Activated T-helper 1 cell treated with anti-CD3 and anti-CD28 coated beads, Interleukin-2, amount 50 U/mL, for 16 hours (primary cell): ENCODE measurements around the gene AGAP1.

Source experiments
- DNase-seq, 2 donors: peaks; one replicate each; pipeline ENCODE4 v3.0.0-alpha.2; 2020; ENCODE audit warnings: low read depth in 1 of 2, low spot score in 1 of 2

Gene AGAP1

DNA sequence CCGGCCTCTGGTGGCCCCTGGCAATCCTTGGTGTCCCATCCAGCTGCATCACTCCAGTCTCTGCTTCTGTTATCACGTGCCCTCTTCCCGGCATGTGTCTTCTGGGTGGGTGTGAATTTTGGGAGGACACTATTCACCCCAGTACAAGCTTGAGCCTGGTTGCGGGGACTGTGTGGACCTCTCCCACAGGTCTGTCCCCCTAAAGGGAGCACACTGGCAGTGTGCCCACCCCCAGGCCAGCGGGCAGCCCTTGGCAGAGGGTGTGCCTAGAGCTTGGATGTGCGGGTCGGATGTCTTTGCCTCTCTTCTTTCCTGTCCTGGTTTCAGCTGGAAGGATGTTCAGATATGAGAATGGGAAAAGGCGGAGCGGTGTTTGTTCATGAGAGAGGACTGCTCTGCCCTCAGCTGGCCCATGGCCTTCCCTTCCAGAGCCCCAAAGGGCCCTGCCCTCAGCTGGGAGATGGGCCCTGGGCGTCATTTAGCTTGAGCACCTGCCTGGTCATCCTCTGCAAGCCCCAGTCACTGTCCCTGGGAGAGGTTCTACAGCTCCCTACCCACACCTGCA, 73.2 kb downstream of the AGAP1 start:
- no peak for DNase-seq

DNA sequence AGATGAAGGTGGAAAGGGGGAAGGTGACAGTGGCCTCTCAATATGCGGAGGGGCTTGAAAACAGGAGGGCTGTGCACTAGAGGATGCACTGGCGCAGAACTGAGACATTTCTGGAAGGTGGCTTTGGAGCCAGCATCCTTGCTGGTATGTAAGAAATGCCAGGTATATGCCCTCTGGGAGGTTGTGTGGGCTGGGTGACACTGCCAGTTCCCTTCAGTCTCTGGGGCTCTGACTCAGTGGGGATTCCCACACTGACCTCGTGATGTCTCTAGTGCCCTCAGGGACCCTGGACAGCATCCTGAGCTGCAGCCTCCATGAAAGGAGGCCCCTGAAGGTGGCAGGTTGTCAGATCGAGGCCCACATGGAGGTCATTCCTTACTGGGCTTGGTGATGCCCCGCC, 74.0 kb downstream of the AGAP1 start:
- DNase-seq: no peak

DNA sequence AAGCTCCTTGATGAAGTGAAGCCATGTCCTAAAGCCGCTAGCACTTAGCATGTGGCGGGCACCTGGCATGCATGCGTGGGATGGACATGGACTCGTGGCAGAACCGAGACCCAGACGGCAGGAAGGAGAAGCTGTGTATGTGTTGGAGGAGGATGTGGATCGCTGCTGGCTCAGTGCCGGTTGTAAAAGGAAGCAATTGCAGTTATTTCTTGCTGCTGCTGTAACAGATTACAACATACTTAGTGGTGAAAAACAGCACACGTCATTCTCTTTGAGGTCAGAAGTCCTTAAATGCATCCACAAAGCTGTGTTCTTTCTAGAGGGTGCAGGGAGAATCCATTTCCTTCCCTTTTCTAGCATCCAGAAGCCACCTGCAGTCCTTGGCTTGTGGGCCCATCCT, 74.6 kb downstream of the AGAP1 start:
- no peak for DNase-seq

DNA sequence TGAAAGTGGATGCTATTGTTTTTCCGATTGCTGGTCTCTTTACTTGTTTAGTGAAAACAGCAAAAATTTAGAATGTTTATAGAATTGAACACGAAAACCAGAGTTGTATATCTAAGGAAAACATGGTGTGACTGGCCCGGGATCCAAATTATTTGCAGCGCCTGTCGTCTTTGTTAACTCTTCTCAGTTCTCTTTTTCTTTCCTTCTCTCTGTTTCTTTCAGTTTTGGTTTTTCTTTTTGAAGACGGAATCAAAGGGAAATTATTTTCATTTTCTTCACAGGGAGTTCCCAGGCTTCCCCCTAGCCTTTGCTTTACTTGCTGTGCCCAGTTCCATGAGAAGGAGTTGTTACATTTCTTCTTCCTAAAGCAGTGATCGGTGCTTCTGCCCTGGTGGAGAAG, 76.0 kb downstream of the AGAP1 start:
- no peak for DNase-seq

DNA sequence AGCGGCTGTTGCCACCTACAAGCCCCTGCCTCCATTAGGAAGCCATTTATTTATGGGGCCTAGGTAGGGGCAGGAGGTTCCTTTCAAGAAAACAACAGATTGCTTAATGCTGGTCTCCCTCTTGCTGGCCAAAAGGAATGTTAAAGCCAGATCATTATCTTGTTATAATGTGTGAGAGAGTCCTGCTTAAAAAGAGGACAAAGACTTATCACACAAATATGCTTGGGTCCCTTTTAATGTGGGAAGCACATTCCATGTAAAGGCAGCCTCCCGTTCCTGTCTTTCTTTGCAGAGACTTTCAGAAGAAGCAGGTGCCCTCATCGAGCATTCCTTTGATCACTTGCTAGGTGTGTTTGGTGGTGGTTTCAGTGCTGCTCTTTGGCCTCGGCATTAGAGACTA, 76.4 kb downstream of the AGAP1 start:
- no peak for DNase-seq

DNA sequence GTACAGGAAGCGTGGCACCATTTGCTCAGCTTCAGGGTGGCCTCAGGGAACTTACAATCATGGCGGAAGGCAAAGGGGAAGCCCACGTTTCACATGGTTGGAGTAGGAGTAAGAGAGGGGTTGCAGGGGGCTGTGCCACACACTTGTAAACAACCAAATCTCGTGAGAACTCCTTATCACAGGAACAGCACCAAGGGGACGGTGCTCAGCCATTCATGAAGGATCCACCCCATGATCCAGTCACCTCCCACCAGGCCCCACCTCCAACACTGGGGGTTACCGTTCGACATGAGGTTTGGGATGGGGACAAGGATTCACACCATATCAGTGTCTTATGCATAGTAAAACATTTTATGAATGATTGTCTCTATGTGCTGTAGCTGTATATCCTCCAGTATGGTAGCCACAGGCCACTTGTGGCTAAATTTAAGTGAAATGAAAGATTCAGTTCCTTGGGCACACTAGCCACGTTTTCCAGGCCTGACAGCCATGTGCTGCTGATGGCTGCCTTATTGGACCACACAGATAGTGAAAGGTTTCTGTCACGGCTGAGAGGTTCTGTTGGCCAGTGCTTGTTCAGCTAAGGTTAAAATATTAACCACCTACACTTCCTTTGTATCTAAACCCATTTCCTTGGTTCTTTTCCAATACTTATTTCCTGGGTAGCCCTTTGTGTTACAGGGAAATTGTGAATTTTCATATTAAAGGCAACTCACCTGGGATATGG, 77.3 kb downstream of the AGAP1 start:
- no peak for DNase-seq

DNA sequence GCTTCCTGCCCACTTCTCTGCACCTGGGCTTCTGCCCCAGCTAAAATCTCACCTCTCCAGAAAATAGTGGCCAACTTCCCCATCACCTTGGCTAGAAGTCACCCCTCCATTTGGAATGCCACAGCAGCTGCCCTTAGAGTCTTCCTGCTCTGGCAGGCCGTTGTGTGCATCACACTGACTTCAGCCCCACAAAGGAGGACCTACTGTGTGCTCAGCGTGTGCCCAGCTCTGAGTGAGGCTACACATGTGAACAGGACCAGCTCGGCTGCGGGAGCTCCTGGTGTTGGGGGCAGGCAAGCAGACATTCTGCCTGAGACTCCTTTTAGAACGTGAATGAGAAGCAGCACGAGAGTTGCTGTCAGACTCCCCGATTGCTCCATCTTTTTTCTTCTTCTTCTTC, 78.7 kb downstream of the AGAP1 start:
- DNase-seq: no peak

DNA sequence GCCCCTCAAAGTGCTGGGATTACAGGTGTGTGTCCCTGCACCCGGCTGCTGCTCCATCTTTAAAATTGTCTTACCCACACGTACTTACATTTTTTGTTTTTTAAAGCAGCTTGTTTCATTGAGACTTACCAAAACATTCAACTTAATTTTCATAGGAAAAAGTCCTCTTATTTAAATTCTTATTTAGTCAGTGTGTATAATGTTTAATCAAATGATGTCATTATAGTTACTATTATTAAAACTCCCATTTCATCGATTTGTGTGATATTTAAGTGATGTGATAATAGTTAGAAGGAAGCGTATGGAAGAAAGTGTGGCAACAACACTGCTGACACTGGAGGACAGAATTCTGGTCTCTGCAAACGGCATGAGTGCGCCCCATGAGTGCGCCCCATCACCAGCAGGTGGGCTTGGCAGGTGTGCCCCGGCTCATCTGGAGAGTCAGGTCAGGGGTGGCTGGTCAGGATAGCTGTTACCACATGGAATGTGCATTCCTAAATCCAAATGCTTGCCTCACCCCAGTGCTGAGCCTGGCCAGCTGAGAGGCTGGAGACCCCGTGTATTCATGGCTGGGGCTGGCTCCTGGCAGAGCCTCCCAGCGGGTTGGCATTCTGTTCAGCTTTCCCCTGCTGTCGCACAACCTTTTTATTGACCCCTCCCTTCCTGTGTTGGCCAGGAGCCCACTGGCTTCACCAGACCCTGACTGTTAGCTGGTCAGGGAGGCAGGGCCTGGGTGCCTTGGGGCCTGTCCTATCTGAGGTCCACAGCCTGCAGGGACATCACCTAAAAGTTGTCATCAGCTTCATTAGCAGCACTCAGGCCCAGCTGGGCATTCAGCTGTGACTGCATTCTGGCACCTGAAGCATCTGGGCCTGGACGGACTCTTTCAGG, 79.7 kb downstream of the AGAP1 start:
- no peak for DNase-seq

DNA sequence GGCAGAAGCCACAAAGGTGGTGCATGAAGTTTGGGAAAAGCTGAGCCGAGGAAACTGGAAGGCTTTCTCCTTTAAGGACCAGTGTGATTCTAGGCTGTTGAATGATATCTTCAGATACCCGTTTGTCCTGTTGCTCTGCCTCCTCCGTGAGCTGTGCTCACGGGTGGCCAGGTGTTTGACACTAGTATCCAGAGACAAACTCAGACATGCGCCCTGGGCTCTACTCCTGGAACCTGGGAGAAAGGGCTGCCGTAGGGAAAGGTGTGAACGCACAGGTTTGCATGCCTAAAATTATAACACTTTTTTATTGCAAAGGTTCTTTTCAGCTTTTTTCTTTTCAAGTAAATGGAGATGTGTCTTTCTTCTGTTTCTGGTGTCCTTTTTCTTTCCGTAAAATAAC, 81.6 kb downstream of the AGAP1 start:
- no peak for DNase-seq

DNA sequence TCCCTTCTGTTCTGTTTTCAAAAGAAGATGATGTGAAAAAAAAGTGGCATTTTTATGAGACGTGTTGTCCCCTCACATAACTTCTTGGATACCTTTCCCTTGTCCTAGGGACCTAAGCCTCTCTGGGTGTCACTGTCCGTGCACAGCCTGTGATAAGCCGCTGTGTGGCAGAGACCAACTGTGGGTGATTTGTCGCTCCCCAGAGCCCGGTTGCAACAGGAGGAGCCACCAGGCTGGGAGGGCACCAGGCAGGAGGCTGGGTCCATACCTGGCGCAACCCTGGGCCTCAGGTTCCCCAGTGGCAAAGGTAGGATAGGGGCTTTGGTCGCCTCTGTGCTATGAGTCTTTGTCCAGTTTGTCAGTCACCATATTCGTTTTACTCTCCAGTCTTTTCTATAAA, 82.1 kb downstream of the AGAP1 start:
- DNase-seq: no peak

DNA sequence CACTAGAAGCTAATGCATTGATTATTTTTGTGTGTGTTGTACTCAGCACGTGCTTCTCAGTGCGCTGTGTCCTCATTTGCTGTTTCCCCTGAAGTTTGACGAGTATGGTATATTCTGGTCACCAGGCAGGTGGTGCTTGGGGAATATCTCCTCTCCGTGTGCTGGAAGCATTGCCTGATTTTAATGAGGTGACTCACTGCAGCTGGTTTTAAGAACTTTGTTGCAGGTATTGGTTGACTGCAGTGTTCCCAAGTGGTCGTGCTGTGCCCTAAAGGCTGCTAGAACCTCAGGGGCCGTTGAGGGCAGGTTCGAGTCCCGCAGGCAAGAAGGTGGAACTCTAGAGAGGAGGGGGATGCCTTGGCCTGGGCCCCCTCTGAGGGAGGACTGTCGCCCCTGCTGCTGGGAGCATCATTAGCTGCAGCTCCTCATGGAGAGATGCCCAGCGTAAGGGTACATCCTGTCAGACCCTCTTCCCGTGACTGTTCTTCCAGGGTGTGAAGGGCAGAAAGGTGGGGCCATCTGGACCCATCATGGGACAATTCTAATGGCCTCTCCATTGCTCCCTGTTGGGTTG, 82.6 kb downstream of the AGAP1 start:
- no peak for DNase-seq

DNA sequence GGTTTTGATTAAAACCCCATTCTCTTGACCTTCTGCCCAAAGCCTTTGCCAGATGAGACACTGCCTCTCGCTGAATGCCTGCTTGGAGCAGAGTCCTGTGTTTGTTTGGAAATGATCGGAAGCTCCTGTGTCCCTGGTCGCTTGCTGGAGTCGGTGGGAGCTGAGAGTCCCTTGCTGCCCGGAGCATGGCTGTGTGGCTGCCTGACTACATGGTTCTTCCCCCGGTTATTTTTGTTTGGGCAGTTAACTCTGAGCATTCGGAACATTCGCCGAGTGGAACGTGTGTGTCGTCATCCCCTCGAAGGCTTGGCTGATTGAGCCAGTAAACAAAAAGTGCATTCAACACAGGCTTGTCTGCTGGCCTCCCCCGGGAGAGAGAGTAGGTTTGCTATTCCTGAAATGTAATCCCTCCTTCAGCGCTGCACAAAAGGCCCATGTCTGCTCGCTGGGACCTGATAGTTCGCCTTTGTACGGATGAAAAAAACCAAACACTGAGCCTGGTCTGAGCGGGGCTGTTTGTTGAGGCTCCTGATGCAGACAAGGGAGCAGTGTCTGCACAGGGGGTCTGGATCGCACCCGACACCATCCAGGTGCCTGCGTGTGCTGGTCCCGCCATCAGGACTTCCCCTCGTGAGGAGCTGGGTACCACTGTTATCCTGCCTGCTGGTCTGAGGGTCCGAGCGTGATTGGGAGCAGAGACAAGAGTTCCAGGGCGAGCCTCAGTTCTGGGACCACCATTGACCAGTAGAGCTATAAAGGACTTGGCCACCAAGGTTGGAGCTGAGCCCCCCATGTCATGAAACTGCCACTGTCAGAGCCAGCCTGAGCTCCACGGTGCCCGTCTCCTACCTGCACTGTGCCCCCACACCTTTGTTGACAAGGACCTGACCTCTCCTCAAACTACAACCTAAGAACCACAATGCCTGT, 83.8 kb downstream of the AGAP1 start:
- DNase-seq: no peak

DNA sequence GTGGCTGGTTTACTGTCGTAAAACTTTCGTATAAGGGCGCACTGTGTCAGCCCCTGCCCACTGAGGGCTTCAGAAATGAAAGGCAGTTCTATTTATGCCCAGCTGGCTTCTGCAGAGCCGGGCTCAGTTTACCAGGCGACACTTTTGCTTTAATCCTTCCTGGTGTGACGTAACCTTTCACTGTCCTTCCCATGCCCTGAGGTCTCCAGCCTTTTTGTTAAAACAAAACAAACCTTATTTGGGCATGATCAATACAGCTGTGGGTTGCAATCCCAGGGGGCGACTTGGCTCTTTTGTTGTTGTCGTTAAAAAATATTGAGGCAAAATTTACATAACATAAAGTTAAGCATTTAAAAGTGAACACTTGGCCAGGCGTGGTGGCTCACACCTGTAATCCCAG, 85.3 kb downstream of the AGAP1 start:
- DNase-seq: no peak

DNA sequence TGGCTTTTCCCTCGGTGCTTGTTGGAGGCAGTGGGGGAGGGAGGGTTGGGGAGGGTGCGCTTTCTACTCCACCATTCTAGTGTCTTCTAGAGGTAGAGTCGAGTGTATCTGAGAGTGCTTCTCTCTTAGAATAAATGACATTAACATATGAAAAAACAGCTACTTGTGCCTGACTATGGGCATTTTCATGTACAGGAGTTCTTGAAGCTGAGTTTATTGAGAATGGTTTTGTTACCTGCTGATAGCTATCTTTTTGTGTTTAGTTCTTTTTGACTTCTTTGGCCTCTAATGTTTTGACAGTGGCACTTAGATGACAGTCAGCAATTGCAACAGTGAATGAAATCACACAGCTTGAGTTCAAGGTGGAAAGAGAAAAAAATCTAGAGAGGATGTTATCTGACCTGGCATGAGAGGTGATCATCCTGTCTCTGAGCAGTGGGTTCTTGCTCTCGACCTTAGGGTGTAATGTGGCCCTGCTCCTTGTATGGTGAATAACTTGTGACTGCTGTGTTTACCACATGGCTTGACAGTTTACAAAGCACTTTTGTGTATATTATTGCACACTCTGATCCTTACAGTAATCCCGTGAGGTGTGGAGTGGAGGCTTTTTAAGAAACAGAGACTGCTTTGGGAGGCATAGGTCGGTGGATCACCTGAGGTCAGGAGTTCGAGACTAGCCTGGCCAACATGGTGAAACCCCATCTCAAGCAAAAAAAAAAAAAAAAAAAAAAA, 86.7 kb downstream of the AGAP1 start:
- no peak for DNase-seq

DNA sequence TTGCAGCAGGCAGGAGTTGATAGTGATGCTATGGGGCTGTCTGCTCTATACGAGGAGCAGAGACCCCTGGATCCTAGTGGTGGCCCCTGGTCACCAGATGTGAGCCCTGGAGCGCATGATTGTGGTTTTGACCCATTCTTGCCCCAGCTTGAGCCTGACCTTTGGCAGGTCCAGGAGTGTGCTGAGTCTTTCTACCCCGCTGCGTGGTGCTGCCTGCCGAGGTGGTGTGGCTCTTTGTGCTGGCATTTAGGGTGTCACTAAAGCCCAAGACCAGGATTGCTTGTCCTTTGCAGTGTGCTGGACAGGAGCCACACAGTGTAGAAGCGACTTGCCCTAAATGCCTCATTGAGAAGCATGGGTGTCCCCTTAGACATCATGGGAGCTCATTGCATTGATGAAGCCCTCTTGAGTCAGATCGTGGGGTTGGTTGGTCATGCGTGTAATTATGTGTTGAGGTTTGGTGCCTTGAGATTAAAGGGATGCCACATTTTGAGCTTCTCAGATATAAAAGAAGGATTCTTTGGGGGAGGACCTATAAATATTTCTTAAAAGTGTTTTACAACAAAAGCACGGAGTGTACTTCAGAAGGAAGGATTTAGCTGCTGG, 88.3 kb downstream of the AGAP1 start:
- DNase-seq: no peak

DNA sequence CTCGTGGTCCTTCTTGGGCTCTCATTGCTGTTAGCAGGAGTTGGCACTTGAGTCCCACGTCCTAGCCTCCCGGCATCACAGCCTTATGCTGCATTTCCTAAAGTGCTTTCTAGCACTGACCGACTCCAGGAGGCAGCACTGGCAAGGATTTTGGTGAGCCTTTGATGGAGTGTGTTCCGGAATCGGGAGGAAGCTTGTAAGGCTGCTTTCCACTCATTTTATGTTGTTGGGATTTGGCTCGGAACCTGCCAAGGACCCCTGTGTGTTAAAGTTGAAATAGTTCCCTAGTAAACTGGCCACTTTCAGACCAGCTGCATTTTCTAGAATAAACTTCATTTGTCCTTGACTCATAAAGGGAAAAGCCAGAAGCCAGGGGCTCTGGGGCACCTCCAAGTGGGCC, 88.9 kb downstream of the AGAP1 start:
- no peak for DNase-seq

DNA sequence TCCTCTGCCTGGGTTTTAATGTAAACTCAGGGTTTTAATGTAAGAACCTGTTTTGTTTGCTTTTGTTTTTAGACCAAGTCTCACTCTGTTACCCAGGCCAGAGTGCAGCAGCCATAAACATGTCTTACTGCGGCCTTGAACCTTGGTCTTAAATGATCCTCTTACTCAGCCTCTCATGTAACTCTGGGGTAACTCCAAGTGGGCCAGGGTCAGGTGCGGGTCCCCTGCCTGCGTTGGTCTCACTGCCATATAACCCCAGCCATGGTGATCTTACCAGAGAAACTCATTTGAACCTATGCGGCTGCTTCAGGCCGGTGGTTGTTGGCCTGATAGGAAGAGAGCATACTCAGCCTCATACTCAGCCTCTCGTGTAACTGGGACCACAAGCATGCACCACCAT, 89.3 kb downstream of the AGAP1 start:
- no peak for DNase-seq

DNA sequence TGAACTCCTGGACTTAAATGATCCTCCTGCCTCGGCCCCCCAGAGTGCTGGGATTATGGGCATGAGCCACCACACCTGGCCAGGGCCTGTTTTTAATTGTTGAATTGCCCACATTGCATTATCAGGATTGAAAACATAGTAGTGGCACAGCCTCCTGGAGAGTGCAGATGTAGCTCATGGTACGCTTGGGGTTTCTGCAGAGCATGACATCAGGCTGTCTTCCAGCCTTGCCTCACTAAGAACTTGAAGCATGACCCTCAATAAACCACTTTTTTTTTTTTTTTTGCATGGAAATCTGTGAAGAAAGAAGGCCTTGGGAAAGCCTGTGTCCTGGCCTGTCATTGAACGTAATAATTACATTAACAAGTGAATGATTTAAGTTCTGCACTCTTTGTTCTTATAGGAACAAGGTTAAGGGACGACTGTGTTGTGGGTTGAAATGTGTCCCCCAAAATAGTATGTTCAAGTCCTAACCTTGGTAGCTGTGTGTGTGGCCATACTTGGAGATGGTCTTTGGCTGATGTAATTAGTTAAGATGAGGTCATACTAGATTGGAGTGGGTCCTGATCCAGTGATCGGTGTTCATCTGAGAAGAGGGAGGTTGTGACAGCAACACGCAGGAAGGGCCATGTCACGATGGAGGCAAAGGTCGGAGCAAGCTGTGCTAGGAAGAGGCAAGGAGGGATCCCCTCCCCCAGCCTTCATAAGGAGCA, 90.2 kb downstream of the AGAP1 start:
- DNase-seq: no peak

DNA sequence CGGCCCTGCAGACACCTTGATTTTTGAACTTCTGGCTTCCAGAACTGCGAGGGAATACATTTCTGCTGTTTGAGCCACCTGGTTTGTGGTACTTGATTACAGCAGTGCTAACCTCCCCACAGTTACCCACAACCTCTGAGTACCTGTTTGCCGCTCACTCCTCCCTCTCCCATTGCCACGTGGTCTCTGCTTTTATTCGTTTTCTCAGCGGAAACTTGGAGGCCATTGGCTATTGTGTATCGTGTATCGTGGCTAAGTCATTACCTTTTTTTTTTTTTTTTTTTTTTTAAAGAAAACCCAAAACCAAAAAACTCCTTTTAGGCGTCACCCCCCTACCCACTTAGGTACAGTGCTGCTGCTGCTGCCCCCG, 90.8 kb downstream of the AGAP1 start:
- DNase-seq: no peak
